A673 (cell line): ENCODE results near the gene PCDHGB6. TPM values are rescaled to one million over a fixed set of nuclear protein-coding genes. Genes with fewer than 3 reads are reported as not detected.

Source experiments
- BruUV-seq: library from RNA; stranded (reverse); fragments of 400-500 nt; replicated peaks from 2 replicates; lab custom pipeline; 2021; lab: Mats Ljungman, UMichigan
- CTCF ChIA-PET: fragments of 300-600 bp; sonication (Branson Sonifier 250); formaldehyde crosslinking; loops from one replicate; lab custom pipeline; 2022; ENCODE audit warnings: antibody characterized with exemption; lab: Charles Lee
- POLR2A ChIA-PET: fragments of 300-600 bp; sonication (Branson Sonifier 250); formaldehyde crosslinking; loops from one replicate; lab custom pipeline; 2022; ENCODE audit warnings: antibody characterized with exemption; ENCODE audit not compliant: low non-redundant PET; lab: Charles Lee
- DNase-seq: peaks from one replicate; pipeline ENCODE4 v3.0.0-alpha.2; 2015; ENCODE audit warnings: low spot score
- H3K27ac ChIP-seq: fragments of 200-600 bp; sonication (generic); 2 replicates; pipeline ENCODE4 v1.5.1; 2016; ENCODE audit warnings: mixed run types, low read depth, mild to moderate bottlenecking, mixed read lengths, antibody characterized with exemption, low read length; ENCODE audit not compliant: poor library complexity, severe bottlenecking
- H3K27me3 ChIP-seq: fragments of 200-600 bp; sonication (generic); replicated peaks from 2 replicates; pipeline ENCODE4 v1.6.1; 2017; ENCODE audit warnings: mixed run types, low read depth, mild to moderate bottlenecking, mixed read lengths, antibody characterized with exemption, low read length; ENCODE audit not compliant: insufficient read depth, poor library complexity
- H3K36me3 ChIP-seq: fragments of 200-600 bp; sonication (generic); 2 replicates; pipeline ENCODE4 v1.6.1; 2016; ENCODE audit warnings: mixed run types, mild to moderate bottlenecking, mixed read lengths, antibody characterized with exemption, low read length; ENCODE audit not compliant: insufficient read depth, poor library complexity, severe bottlenecking
- H3K4me1 ChIP-seq: fragments of 200-600 bp; sonication (generic); 2 replicates; pipeline ENCODE4 v1.6.1; 2017; ENCODE audit warnings: mixed run types, mild to moderate bottlenecking, mixed read lengths, antibody characterized with exemption, low read length; ENCODE audit not compliant: insufficient read depth, poor library complexity, severe bottlenecking
- H3K4me3 ChIP-seq: fragments of 200-600 bp; sonication (generic); 2 replicates; pipeline ENCODE4 v1.5.1; 2016; ENCODE audit warnings: low read depth, mixed run types, mild to moderate bottlenecking, mixed read lengths, low read length; ENCODE audit not compliant: poor library complexity, severe bottlenecking
- H3K9me3 ChIP-seq: fragments of 200-600 bp; sonication (generic); 2 replicates; pipeline ENCODE4 v1.6.1; 2016; ENCODE audit warnings: mixed run types, low read depth, mild to moderate bottlenecking, mixed read lengths, antibody characterized with exemption, low read length; ENCODE audit not compliant: poor library complexity, severe bottlenecking
- CTCF ChIP-seq: fragments of 300-800, 200-600 bp; sonication (generic); conservative IDR thresholded peaks from 2 replicates; pipeline ENCODE4 v1.5.1; 2017; ENCODE audit warnings: low read depth, mild to moderate bottlenecking, antibody characterized with exemption, low read length, moderate library complexity, mixed read lengths
- EZH2 ChIP-seq: fragments of 200-600 bp; sonication (generic); IDR thresholded peaks from 2 replicates; pipeline ENCODE4 v1.6.1; 2017; ENCODE audit warnings: borderline replicate concordance, low read depth, mild to moderate bottlenecking, mixed read lengths, antibody characterized with exemption, low read length; ENCODE audit not compliant: poor library complexity, severe bottlenecking
- intact Hi-C: fragments of 100-400 bp; cut with micrococcal nuclease; formaldehyde crosslinking; loops from one replicate; pipeline ENCODE4 v1.10.0; 2022; ENCODE audit not compliant: unreplicated experiment
- total RNA-seq: library from RNA; stranded (reverse); gene quantifications from 2 replicates; pipeline ENCODE4 v1.2.3, GENCODE V29; 2021

PCDHGB6 gene
- total RNA-seq, 1 experiment from 2014 or later: 4.6 TPM

DNA sequence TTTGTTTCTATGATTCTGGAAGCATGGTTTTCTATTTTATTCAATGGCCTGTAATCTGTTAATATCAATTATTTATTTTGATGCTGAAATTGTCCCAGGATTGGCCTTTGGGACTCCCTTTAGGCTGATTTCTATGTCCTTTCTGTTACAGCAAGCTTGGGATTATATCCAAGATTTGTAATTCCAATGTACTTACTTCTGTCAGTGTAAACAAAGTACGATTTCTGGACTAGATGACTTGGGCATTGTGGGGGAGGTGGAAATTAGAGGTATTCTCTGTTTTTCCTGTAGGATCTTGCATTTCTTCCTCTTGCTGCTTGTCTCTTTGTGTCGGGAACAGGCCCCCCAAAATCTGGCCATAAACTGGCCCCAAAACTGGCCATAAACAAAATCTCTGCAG lies 26.2 kb downstream of the PCDHGB6 start:
- no peak for DNase-seq
- intact Hi-C loops: no loop called here
- Histone ChIP-seq H3K4me1 (no peaks in the 10 kb centered on the region), H3K27me3 (no peaks in the 10 kb centered on the region), H3K4me3 (no peak overlapping the region), H3K36me3 (peaks cover 33% of the 10 kb centered on the region), H3K27ac (no peak overlapping the region), H3K9me3 (peaks cover 43% of the 10 kb centered on the region)
- CTCF ChIA-PET: no interaction called here
- no TSS peak for BruUV-seq
- POLR2A ChIA-PET: no interaction called here
- TF ChIP-seq EZH2 (no peak), CTCF (no peak)

- intact Hi-C loops: no loop called here
- Histone ChIP-seq H3K4me1 (no peaks in the 10 kb centered on the region), H3K4me3 (no peak overlapping the region), H3K9me3 (peaks cover 11% of the 10 kb centered on the region), H3K36me3 (peaks cover 8% of the 10 kb centered on the region), H3K27me3 (no peaks in the 10 kb centered on the region), H3K27ac (no peak overlapping the region)
- ChIA-PET POLR2A (no interaction called here), CTCF (no interaction called here)
- DNase-seq: no peak
- no peak for TF ChIP-seq EZH2
- TF ChIP-seq CTCF: no peak
- no TSS peak for BruUV-seq
Observed at GRCh38 chr5:141437221-141437620, 29.4 kb downstream of the PCDHGB6 start.

DNA sequence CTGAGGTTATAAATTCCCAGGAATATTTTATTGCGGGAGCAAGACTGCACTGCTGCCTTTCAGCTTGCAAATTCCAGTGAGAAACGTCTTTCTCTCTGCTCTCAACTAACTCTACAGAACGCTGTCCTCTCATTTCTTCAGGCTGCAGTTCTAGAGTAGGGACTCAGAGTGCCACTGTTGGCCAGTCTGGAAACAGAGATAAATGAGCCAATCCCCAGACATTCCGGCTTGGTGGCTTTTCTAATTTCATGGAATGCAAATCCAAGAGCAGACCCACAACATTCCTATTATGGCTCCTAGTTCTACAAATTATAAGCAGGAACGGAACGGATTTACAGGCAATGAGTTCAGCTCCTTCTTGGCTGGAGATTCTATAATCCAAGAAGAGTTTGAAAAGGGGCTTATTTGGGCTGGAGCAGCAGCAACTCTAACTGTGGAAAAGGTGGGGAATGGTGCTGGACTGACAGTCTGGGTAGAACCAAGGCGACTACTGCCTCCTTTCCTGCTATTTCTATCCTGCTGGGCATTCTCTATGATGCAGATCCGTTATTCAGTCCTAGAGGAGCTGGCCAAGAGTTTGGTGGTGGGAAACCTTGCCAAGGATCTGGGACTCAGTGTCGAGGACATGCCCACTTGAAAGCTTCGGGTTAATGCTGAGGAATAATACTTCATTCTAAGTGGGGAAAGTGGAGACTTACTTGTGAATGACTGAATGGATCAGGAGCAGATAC lies 31.8 kb downstream of the PCDHGB6 start:
- Histone ChIP-seq H3K27ac (no peak overlapping the region), H3K36me3 (no peaks in the 10 kb centered on the region), H3K9me3 (peaks cover 11% of the 10 kb centered on the region), H3K4me1 (no peaks in the 10 kb centered on the region), H3K27me3 (no peaks in the 10 kb centered on the region), H3K4me3 (no peak overlapping the region)
- intact Hi-C loops: no loop called here
- ChIA-PET CTCF (interaction anchor here (0.7 kb wide), 1 partner anchor 54 kb away, joined by 5 read pairs; no protein-coding TSS in a partner anchor), POLR2A (no interaction called here)
- BruUV-seq: no TSS peak
- TF ChIP-seq EZH2 (no peak), CTCF (no peak)
- no peak for DNase-seq
